ENCODE results near the gene RGS3.

DNA sequence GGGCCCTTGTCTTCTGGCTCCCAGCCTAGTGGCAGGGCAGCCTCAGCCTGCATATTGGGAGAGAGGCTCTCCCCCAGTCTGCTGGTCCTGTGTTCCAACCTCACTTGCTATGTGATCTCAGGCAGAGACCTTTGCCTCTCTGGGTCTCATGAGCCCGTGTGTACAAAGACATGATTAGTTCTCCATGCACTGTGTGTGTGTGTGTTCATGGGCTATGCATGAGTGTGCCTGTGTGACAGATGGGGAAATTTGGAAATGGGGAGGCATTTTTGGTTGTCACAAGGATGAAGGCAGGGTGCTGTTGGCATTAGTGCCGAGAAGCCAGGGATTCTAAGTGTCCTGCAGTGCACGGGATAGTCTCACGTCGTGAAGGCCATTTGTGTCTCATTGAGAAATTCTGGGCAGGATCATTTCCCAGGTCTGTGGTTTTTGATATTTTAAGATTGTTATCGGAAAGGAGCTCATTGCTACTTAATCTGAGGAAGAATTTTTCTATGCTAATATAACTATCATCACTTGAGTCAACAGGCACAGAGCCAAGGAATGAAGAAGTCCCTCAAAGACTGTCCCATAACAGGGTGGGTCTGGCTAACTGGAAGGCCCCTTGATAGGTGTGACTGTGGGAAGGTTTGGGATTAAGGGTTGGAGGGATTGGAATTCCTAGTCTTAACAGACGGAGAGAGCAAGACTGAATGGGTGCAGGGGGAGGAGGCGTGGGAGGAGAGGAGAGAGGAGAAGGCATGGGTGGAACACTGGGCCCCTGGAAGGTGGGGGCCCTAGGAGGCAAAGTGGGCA is 168.5 kb downstream of the RGS3 start:
- no peak for TF ChIP-seq POLR2A (IDR thresholded peaks at IDR 0.05; ENCODE audit: low read length)
- no peak for TF ChIP-seq GATA1 (IDR thresholded peaks at IDR 0.05; ENCODE audit: low read depth, low read length)

Measured in erythroblast (primary cell).